NCI-H2171 (cell line): ENCODE measurements around the gene NEK6.
"Not testable (repeated sequence)": the region's sequence is repeated elsewhere in the genome, so short reads cannot be mapped to it uniquely, and the experiment has no call there.

Experiments
- DNase-seq: peaks from one replicate; lab custom pipeline; 2025; lab: John Stamatoyannopoulos, UW

NEK6 gene

DNA sequence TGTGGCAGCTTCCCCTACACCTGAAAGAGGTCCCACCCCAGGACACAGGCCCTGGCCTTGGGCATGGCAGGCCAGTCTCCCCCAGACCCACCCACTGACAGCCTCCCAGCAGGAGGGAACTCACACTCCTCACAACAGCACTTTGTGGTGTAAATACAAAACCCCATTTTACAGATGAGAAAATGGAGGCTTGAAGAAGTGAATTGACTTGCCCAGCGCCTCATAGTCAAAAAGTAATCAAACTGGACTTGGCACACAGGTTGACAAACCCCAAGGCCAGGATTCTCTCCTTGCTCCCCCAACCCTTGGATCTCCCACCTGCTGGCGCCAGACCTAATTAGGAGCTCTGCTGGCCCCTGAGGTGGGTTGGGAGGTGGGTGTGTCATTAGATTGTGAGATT lies 29.2 kb upstream of the NEK6 start:
- DNase-seq = no peak

DNA sequence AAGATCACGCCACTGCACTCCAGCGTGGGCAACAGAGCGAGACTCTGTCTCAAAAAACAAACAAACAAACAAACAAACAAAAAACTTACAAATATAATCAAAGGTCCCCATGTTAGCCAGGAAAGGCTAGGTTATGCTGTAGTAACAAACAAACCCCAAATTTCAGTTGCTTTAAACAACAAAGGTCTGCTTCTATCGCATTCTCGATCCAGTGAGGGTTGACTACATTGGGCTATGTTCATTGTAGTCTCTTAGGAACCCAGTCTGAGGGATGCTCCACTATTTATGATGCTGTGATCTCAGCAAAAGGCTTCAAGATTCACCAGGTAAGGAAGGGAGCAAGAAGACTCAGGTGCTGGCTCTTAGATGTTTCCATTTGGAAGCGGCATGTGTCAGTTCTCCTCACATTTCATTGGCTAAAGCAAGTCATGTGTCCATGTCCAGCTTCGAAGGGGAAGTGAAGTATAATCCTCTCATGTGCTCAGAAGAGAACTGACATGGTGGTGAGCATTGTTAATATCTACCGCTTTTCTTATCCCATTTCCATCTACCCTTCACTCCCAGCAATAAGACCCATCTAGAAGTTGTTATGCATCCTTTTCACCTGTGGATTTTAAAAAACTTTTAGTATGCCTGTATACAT lies 26.5 kb upstream of the NEK6 start:
- DNase-seq = no peak

DNA sequence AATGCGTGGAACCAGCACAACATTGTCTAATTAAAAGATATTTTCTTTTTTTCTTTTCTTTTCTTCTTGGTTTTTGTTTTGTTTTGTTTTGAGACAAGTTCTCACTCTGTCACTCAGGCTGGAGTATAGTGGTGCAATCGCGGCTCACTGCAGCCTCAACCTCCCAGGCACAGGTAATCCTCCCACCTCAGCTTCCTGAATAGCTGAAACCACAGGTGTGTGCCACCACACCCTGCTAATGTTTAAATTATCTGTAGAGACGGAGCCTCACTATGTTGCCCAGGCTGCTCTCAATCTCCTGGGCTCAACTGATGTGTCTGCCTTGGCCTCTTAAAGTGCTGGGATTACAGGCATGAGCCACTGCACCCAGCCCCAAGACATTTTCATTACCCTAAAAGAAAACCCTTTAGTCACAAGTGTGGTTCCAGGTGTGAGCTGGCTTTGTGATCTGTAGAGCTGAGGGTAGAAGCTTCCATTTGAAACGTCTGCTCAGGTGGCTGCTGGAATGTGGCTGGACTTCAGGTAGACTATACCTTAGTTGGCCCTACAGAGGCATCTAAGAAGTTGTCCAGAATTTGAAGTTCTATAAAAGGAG lies 19.1 kb upstream of the NEK6 start:
- DNase-seq = no peak

DNA sequence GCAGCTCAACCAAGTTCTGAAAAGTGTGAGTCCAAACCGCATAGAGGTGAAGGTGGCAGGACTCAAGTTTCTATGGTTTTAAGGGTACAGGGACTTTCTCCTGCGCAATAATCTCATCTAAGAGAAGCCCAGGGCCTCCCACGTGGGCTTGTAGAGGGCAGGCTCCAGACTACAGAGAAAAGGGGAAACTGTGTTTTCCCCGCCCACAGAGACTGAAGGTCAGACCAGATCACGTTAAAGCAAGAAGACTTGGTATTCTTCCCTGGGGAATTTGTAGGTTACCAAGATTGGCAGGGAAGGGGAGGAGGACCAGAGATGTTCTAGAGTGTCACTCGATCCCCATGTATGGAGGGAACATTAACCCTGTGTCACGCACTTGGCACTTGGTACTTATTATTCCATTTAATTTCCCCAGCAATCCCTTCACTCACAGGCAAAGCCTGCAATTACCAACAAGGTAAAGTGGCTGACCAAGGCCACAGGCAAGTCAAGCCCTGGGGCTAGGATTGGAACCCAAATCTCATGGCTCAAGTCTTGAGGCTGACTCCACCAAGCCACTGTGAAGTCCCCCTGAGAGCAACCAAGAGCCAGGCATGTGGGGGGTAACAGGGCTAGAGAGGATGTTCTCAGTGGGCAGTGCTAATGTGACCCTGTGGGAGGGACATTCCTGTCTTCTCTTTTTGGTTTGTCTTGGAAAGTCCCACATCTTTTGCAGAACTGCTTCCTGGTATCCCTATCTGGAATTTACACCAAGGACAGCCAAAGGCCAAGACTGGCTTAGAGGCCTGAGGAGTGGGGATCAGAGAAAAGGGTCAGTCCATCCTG lies 18.3 kb upstream of the NEK6 start:
- DNase-seq = no peak

DNA sequence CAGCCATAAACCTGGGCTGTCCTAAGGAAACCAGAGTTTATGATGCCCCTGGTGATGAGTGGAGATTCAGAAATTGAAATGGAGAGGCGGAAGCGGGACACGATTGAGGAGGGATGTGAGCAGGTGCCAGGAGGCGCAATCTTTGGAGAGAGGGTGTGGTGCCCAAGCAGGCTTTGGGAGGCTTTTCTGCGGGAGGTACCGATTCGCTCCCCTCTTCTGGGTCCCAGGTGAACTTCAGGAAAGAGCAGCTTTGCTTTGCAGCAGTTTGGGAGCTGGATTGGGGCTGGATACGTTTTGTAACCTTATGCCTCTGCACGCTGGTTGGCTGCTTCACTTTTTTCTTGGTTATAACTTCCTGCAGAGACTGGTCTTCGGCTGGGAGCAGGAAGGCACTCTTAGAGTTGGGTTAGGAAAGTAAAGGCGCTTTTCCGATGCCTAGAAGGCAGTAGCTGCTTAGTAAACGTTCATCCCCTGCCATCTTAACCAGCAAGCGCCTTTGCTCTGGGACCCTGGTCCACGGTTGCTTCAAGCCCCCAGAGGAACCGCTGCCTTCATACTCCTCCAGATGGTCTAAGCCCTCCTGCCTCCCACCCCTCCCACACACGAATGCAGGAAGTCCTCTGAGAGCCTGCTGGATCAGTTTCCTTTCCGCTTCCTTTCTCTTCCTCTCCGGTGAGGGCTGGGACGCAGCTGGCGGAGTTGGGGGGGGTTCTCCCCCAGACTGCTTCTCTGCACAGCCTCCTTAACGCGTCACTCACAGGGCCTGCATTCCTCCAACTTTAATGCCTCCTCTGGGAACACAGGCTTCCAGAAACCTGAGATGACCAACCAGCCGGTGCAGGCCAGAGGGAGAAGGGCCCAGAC lies 15.2 kb upstream of the NEK6 start:
- peak; percentile 87 for DNase-seq

DNA sequence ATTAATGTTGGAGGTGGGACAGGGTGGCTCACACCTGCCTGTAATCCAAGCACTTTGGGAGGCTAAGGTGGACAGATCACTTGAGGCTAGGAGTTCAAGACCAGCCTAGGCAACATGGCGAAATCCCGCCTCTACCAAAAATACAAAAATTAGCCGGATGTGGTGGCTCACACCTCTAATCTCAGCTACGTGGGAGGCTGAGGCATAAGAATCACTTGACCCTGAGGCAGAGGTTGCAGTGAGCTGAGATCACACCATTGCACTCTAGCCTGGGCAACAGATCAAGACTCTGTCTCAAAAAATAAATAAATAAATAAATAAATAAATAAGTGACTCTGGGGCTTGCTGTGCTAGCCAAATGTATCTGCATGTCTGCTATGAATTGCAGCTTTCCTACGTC lies 10.4 kb upstream of the NEK6 start:
- not testable (repeated sequence) for DNase-seq

DNA sequence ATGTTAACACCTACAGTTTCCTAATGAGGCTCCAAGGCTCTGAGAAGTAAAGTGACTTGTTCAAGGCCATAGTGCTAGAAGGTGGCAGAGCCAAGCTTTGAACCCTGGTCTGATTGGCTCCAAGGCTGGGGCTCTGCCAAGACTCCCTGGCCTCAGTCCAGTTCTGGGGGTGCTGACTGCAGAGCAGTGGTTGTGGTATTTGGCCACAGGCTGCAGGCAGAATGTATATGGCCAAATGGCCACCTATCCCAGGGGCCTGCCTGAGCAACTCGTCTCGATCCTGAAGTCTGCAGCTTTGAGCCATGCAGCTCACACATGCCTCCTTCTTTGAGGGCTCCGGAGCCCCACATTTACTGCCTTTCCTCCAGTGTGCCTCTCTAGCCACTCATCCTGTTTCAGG lies 9.7 kb upstream of the NEK6 start:
- no peak for DNase-seq

DNA sequence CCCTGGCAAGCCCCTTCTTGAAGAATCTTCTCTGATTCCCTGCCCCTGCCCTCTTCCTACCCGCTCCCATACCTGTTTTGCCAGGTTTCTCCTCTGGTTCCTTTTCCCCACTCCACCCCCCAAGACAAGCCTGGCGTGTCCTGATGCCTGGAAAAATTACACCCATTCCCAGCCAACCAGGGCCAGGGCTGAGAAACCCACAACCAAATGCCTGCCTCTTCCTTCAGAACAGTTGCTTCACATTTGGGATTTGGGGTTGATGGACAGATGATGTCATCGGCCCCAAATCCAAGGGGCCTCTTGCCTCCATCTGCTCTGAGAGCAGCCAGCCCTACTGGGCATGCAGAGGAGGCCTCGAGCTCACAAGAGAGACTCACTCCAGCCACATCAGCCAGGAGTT lies 8.8 kb upstream of the NEK6 start:
- DNase-seq = no peak

DNA sequence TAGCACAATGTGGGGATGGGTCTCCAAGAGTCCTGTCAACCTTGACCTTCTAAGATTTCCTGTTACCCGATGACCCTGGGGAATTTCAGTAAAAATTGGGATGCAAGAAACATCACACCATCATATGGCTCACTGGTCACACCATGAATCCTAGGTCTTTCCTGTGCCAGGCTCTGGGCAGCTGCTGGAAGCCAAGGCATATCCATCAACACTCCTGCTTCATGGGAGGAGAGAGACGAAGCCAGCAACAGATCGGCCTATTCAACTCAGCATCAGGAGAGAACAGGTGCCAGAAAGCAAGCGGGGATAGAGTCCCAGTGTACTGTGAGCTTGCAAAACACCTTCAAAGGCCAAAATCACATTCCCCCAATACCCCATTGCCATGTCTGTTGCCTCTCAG lies 6.5 kb upstream of the NEK6 start:
- no peak for DNase-seq

DNA sequence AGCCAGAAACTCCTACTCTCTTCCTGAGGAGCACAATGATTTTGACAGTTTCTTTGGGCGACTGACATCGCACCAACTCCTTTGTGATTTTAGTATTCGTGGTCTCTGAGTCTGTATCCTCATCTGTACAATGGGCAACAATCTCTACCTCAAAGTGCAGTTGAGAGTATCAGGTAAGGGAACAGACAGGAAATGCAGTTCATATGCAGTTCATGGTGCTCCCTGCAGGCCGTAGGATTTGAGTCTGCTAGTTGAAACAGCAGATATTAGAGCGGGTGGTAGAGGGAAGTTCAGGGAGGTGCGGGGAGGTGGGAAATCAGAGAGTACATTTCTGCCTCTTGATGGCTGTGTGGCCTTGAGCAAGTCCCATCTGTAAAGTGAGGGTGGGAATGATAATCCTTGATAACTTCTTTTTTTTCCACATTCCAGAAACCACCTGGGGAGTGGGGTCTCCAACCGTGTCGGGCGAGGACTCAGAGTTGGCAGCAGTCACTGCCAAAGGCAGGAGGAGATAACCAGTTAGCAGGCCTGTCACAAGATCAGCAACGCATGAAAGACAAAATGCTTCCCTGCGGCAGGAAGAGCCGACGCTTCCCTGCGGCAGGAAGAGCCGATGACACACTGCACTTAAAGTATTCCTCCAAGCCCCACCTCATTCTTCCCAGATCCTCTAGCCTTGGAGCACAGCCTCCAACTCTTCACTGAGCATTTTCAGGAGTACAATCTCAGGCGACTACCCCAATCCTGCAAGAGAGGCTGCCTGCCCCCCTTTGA lies 6.0 kb upstream of the NEK6 start:
- DNase-seq = no peak

DNA sequence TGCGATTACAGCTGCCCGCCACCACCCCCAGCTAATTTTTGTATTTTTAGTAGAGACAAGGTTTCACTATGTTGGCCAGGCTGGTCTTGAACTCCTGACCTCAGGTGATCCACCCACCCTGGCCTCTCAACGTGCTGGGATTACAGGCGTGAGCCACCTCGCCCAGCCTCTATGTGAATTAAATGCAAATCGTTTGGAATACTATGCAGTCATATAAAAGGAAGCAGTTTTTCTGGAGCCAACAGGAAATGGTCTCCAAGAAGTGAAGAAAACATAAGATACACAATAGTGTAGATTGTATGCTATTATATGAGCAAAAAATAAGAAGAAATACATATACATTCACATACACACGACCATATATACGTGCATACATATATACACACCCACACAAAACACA lies 4.9 kb upstream of the NEK6 start:
- DNase-seq = not testable (repeated sequence)

DNA sequence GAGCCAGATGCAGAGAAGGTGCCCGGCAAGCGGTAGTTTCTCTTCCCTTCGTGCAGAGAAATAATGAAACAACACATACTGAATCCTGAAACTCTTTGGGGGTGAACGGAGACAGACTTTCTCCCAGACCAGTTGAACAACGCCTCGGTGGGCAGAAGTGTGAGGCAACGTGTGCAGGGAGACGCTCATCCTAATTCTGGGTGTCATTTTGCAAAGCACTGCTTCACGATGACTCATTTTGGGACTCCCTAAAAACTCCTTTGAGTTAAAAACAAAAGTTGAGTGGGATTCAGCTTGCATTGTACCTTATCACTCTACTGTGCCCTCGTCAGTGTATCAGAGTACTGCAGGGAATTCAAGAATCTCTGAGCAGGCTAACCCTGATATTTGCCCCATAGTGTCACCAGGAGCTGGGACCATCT lies 3.5 kb upstream of the NEK6 start:
- DNase-seq = no peak

DNA sequence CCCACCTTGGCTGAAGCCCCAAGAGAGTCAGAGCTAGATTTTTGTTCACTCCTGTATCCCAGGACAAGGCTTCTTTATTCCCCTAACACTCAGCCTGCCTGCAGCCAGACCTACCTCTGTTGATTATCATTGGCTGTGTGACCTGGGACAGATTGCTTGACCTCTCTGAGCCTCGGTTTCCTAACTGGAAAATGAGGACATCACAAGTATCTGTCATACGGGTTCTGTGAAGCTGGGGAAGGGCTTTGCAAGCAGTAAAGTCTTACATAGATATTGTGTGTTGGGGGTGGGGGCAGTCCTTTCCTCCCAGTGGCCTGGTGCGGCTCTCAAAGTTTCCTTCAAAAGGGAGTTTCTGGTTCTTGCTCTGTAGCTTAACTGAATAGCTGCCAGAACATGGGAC lies 2.5 kb upstream of the NEK6 start:
- DNase-seq = no peak

DNA sequence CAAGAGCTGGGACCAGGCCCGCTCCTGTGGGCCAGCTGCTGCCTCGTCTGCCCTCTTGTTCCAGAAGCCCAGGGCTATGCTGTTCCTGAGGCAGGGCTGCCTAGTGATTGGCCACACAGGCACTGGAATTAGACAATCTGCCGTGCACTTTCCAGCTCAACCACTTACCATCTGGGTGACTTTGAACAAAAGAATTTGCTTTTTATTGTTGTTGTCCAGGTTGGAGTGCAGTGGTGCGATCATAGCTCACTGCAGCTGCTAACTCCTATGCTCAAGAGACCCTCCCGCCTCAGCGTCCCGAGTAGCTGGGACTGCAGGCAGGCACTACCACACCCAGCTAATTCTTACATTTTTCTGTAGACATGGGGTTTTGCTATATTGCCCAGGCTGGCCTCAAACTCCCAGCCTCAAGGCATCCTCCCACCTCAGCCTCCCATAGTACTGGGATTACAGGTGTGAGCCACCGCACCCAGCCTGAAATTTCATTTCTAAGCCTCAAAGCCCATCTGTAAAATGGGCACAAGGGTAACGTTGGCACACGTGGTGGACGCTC lies 1.2 kb upstream of the NEK6 start:
- DNase-seq = peak; percentile 45

DNA sequence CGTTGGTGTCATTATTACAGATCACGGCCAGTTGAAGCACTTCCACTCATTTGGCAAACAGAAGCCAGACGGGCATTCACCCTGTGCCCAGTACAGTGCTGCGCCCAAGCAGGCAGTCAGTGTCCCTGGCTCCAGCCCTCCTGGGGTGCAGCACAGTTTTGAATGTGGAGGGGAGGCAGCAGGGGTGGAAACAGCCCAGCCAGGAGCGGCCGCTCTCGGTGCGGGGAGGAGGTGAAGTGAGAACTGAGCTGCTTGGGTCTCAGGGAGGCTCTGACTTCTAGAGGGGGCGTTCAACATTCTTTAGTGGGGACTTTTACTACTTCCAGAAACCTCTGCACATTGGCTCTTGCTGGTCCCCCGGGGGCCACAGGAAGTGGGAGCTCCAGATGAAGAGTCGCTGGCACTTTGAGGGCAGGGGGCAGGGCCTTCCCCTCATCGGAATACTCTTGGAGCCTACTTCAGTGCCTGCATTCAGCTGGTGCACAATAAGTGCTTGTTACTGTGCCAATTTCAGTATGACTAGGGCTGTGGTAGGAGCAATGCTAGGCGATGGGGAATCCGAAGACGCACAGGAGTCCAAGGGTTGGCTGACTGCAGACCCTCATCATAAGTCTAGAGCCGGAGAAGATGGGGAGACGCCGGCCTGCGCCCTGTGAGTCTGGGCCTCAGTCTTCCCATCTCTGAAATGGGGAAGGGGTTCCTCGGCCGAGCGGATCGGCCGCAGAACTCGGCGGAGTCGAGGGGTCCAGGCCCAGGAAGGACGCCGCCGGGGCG lies 492 bp upstream of the NEK6 start:
- no peak for DNase-seq

DNA sequence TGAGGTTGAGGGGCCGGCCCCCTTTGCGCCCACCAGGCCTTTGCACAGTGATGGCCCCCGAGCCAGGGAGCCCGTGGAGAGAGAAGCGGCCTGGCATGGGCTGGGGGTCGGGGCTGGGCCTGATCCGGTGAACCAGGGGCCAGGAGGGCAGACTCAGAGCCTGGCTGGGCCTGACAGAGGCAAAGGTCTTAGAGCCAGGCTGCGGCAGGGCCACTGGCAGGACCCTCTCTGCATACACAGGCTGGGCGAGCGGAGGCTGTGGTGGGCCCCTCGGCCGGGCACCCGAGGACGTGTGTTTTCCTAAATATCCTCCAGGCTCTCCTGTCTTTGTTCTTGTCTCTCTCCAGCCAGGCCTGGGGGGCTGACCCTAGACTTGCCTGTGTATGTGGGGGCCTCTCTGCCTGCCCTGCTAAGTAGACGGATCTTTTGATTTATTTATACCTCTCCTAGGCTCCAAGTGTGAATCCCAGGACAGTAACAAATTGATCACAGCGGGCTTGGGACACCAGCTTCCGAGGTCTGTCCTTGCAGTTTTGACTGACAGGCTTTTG lies 933 bp downstream of the NEK6 start:
- DNase-seq = no peak

DNA sequence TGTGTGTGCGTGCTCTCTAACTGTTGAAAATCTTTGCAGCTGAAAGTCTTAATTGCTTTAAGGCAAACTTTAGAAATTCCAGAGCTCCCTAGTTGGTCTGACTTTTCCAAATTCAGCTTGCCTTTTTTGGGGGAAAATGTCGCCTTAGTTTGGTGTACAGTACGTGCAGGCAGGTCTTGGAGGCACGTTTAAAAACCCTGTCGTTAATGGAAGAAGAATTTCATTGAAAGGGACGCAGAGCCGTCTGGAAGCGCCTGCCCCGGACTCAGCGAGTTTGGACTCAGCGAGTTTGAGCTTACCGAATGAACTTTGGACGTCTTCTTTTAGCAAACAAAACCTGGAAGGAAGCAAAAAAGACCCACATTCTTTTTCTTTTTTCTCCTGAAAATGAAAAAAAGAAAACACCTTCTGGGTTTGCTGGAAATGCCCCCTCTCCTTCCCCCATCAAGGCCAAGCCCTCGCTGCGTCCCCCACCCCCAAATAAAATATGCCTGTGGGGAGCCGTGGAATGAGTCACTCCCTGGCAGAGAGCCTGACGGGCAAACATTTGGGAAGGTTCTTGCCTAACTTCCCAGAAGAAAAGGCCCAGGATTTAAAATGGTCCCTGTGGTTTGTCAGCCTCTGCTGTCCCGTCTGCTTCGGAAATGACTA lies 1.5 kb downstream of the NEK6 start:
- no peak for DNase-seq

DNA sequence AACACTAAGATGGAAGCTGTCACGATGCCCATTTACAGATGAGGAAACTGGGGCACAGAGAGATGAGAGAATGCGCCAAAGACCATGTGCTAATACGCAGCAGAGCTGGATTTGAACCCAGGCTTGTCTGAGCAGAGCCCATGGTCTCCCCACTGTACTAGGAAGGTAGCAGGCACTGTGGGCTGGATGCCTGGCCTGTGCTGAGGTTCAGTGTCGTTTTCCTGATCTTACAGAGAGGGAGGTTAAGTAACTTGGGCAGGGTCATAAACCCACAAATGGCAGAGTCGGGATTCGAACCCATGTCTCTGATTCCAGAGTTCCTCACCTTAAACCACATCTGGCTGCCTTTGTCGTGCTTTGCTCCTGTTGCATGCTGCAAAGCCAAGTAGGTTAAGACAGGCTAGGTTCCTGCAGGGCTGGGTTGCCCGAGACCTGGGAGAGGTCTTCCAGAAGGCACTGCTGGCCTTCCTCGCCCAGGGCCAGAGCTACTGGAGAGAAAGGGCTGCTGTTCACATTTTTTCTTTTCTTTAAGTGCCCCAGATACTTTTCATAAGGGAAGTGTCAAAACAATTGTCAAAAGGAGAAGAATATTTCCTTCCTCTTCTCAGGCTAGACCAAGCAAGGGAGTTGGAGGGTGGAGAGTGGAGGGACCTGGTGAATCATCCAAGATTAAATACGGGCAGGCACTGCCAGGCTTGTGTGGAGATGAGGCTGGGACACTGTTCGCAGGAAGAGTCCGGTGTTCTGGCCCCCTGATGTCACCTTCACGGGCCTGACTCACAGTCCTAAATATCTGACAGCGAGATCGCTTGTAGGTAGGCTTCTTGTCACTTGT lies 3.2 kb downstream of the NEK6 start:
- DNase-seq = no peak
